Measurements from ENCODE around the gene SLC36A2.

DNA sequence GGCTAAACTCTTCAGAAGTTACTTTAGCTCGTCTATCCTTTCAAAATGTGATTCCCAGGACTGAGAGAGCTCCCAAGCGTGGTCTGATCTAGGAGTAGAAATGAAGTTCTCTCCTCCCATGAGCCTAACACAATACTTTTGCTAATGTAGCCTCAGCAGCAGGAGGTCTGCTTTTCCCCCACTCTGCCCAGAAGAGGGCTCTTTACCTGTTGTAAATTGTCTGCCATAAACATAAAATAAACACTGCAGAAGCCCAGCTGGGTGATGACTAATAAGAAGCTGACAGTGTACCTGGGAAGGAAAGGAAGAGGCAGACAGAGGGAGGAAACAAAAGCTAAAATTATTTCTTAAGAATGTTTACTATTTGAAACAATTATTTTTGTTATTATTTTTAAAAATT lies 59.2 kb downstream of the SLC36A2 start:
- TF ChIP-seq CTCF (conservative IDR thresholded peaks at IDR 0.05) (peak; percentile 58), ZFX (IDR thresholded peaks at IDR 0.05) (no peak)

Measured in C4-2B (cell line).